Measurements from ENCODE around the gene LRRC47.
"Not testable (repeated sequence)": the region's sequence is repeated elsewhere in the genome, so short reads cannot be mapped to it uniquely, and the experiment has no call there.

LRRC47 gene

DNA sequence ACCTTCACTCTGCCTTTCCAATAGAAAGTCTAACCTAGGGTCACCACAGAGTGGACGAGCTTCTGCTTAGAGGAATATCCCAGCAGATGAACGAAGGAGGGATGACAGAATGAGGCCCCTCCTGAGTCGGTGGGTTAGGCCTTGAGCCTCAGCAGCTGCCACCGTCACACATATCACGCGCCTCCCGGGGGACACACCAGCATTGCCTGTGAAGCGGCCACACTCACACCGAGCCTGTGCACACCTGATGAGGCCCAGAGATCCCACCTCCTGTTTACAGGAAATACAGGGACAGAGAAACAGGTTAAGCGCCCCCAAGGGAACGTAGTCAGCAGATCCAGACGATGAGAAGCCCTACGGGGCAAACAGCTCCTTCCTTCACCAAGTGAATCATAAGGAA is 25.1 kb upstream of the LRRC47 start:
- no peak overlapping the region for H3K27ac Mint-ChIP-seq
- DNase-seq: no peak
- H3K9me3 Mint-ChIP-seq: no peaks in the 10 kb centered on the region
- no peak overlapping the region for H3K4me3 Mint-ChIP-seq
- H3K27me3 Mint-ChIP-seq: no peaks in the 10 kb centered on the region
- H3K36me3 Mint-ChIP-seq (ENCODE audit: low read depth): peaks cover 69% of the 10 kb centered on the region
- no peaks in the 10 kb centered on the region for H3K4me1 Mint-ChIP-seq (ENCODE audit: low read depth)

DNA sequence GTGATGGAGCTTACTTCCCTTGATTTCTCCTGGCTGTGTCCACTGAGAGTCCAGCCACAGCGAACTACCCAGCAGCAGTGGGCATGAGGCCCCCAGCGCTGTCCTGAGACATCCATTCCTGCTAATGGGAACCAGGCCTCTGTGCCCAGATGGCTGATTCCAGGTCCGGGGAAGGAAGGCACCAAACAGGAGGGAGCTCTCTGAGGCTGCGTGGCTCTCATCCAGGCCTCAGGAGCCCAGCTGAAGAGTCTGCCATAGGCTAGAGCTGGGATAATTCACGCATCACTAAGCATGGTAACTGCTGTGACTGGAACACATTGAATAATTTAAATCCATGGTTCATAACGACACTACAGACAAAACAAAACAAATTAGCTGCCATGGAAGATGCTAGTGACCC is 24.7 kb upstream of the LRRC47 start:
- Mint-ChIP-seq H3K36me3 (ENCODE audit: low read depth) (peaks cover 70% of the 10 kb centered on the region), H3K4me1 (ENCODE audit: low read depth) (no peaks in the 10 kb centered on the region), H3K4me3 (no peak overlapping the region), H3K9me3 (no peaks in the 10 kb centered on the region), H3K27me3 (no peaks in the 10 kb centered on the region), H3K27ac (no peak overlapping the region)
- no peak for DNase-seq

GRCh38 chr1:3820316-3820715 is 24.0 kb upstream of the LRRC47 start:
- Mint-ChIP-seq H3K4me3 (no peak overlapping the region), H3K4me1 (ENCODE audit: low read depth) (no peaks in the 10 kb centered on the region), H3K27me3 (no peaks in the 10 kb centered on the region), H3K36me3 (ENCODE audit: low read depth) (peaks cover 69% of the 10 kb centered on the region), H3K9me3 (no peaks in the 10 kb centered on the region), H3K27ac (no peak overlapping the region)
- DNase-seq: no peak

DNA sequence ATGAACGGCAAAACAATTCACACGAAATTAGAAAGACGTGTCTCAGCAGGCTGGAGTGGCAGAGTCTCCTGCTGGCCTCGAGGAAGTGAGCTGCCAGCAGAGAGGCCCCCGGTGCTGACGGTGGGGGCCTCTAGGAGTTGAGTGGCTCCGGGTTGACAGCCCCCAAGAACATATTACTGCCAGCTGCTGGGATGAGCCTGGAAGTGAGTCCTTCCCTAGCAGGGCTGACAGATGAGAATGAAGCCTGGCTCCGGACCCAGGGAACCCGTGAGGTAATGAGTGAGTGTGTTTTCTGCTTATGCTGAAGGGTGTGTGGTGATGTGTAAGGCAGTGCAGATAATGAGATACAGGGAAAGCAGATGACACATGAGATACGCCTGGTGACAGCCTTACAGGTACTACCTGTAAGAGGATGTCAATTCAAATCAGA is 23.5 kb upstream of the LRRC47 start:
- Mint-ChIP-seq H3K36me3 (ENCODE audit: low read depth) (peaks cover 75% of the 10 kb centered on the region), H3K4me1 (ENCODE audit: low read depth) (no peaks in the 10 kb centered on the region), H3K9me3 (no peaks in the 10 kb centered on the region), H3K27ac (no peak overlapping the region), H3K27me3 (no peaks in the 10 kb centered on the region), H3K4me3 (no peak overlapping the region)
- DNase-seq: no peak

DNA sequence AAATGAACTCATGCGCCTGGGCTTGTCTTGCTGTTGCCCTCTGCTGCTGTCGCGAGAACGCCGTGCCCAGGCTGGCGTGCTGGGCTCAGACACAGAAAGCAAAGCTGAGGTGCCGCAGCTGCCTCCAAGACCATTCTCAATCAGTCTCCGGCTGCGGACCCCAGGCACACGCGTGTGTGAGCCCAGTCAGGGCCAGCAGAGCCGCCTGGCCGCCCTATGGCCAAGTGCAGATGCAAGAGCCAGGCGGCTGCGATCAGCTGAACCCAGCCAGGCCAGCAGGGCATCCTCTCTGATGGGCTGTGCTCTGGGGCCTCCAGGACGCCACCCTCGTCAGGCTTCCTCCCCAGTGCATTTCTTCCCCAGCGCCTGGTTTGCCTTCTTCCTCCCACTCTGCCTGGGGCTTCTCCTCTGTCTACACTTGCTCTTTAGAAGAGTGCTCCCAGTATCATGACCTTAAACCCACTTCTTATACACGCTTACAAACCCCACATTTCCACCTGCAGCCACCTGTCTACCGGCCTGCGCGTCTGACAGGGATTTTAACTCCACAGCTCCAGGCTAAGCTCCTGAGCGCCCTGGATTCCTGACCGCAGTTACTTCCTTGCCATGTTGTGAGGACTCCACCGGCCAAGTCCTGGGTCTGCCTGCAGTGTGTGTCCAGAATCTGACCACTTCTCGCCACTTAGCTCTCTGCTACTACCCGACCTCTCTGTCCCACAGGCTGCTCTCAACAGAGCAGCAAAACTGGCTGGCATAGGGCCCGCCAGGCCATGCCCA is 21.7 kb upstream of the LRRC47 start:
- DNase-seq: no peak
- Mint-ChIP-seq H3K27me3 (no peaks in the 10 kb centered on the region), H3K4me3 (no peak overlapping the region), H3K9me3 (no peaks in the 10 kb centered on the region), H3K27ac (no peak overlapping the region), H3K4me1 (ENCODE audit: low read depth) (no peaks in the 10 kb centered on the region), H3K36me3 (ENCODE audit: low read depth) (peaks cover 71% of the 10 kb centered on the region)

- Mint-ChIP-seq H3K4me3 (no peak overlapping the region), H3K36me3 (ENCODE audit: low read depth) (peaks cover 63% of the 10 kb centered on the region), H3K4me1 (ENCODE audit: low read depth) (no peaks in the 10 kb centered on the region), H3K27me3 (no peaks in the 10 kb centered on the region), H3K9me3 (no peaks in the 10 kb centered on the region), H3K27ac (no peak overlapping the region)
- no peak for DNase-seq
Measured at GRCh38 chr1:3817138-3817740, 20.9 kb upstream of the LRRC47 start.

- no peaks in the 10 kb centered on the region for H3K27me3 Mint-ChIP-seq
- H3K4me3 Mint-ChIP-seq: no peak overlapping the region
- H3K4me1 Mint-ChIP-seq (ENCODE audit: low read depth): no peaks in the 10 kb centered on the region
- no peaks in the 10 kb centered on the region for H3K9me3 Mint-ChIP-seq
- no peak for DNase-seq
- no peak overlapping the region for H3K27ac Mint-ChIP-seq
- peaks cover 56% of the 10 kb centered on the region for H3K36me3 Mint-ChIP-seq (ENCODE audit: low read depth)
Measured at GRCh38 chr1:3816331-3817137, 20.2 kb upstream of the LRRC47 start.

- Mint-ChIP-seq H3K27me3 (no peaks in the 10 kb centered on the region), H3K9me3 (no peaks in the 10 kb centered on the region), H3K4me3 (no peak overlapping the region), H3K27ac (no peak overlapping the region), H3K36me3 (ENCODE audit: low read depth) (peaks cover 41% of the 10 kb centered on the region), H3K4me1 (ENCODE audit: low read depth) (no peaks in the 10 kb centered on the region)
- DNase-seq: no peak
Measured at GRCh38 chr1:3814771-3815561, 18.7 kb upstream of the LRRC47 start.

GRCh38 chr1:3814065-3814464 is 17.8 kb upstream of the LRRC47 start:
- peaks cover 36% of the 10 kb centered on the region for H3K36me3 Mint-ChIP-seq (ENCODE audit: low read depth)
- no peaks in the 10 kb centered on the region for H3K4me1 Mint-ChIP-seq (ENCODE audit: low read depth)
- no peak for DNase-seq
- H3K27ac Mint-ChIP-seq: peak overlapping the region; percentile 50
- no peaks in the 10 kb centered on the region for H3K9me3 Mint-ChIP-seq
- H3K4me3 Mint-ChIP-seq: no peak overlapping the region
- H3K27me3 Mint-ChIP-seq: no peaks in the 10 kb centered on the region

DNA sequence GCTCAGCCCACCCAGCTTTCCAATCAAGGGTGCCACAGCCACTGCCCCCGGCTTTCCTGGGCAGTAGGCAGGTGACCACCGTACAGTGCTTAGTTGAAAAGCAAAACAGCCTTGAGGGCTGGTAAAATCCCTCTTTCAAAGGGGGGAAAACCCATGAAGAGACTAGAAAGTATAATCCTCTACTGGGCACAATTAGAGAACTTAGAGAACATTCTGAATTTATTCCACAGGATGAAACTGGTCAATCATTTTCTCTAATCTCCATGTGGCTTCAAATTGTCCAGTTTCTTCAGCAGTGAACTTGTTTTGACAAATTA is 15.3 kb upstream of the LRRC47 start:
- H3K27me3 Mint-ChIP-seq: no peaks in the 10 kb centered on the region
- no peak overlapping the region for H3K27ac Mint-ChIP-seq
- no peaks in the 10 kb centered on the region for H3K4me1 Mint-ChIP-seq (ENCODE audit: low read depth)
- no peak overlapping the region for H3K4me3 Mint-ChIP-seq
- no peak for DNase-seq
- peaks cover 26% of the 10 kb centered on the region for H3K36me3 Mint-ChIP-seq (ENCODE audit: low read depth)
- H3K9me3 Mint-ChIP-seq: no peaks in the 10 kb centered on the region

DNA sequence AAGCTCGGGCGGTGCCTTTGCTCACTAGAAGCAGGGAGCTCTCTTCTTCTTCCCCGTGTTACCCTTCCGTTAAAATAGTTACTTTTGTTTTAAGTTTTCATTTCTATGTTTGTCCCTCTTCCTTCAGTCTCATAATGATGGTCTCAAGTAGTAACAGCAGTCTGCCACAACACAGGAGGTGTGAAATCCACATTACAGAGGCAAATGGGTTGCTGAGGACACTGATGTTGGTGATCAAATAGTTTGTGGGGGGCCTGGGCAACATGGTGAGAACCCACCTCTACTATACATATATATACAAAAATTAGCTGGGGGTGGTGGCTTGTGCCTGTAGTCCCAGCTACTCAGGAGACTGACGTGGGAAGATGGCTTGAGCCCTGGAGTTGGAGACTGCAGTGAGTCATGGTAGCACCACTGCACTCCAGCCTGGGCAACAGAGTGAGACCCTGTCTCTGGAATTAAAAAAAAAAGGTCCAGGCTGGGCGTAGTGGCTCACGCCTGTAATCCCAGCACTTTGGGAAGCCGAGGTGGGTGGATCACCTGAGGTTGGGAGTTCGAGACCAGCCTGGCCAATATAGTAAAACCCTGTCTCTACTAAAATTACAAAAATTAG is 14.0 kb upstream of the LRRC47 start:
- DNase-seq, H3K27ac Mint-ChIP-seq: not testable (repeated sequence)
- H3K36me3 Mint-ChIP-seq (ENCODE audit: low read depth): peaks cover 15% of the 10 kb centered on the region

DNA sequence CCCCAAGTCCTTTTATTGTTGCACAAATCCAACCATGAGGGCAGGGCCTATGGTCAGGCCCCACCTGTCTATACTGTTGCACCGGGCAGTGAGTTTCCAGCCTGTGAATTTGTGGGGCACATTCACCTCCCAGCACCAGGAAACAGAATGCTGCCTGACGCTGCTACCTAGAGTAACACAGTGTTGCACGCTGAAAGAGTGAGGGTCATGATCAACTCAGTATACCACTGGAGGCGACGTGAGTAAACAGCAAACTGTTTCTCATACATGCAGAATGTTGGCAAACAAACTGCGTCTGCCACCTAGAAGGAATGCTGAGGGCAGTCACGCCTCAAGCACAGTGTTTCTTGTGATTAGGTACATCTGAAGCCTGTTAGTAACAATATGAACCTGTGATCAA is 13.4 kb upstream of the LRRC47 start:
- H3K27me3 Mint-ChIP-seq: peaks cover 5% of the 10 kb centered on the region
- no peak overlapping the region for H3K27ac Mint-ChIP-seq
- peaks cover 9% of the 10 kb centered on the region for H3K36me3 Mint-ChIP-seq (ENCODE audit: low read depth)
- no peak overlapping the region for H3K4me3 Mint-ChIP-seq
- no peak for DNase-seq
- no peaks in the 10 kb centered on the region for H3K9me3 Mint-ChIP-seq
- H3K4me1 Mint-ChIP-seq (ENCODE audit: low read depth): no peaks in the 10 kb centered on the region

More for the DNA sequence above, 14.0 kb upstream of the LRRC47 start:
- H3K27me3 Mint-ChIP-seq; H3K4me3 Mint-ChIP-seq; H3K9me3 Mint-ChIP-seq; H3K4me1 Mint-ChIP-seq (ENCODE audit: low read depth): not testable (repeated sequence)

DNA sequence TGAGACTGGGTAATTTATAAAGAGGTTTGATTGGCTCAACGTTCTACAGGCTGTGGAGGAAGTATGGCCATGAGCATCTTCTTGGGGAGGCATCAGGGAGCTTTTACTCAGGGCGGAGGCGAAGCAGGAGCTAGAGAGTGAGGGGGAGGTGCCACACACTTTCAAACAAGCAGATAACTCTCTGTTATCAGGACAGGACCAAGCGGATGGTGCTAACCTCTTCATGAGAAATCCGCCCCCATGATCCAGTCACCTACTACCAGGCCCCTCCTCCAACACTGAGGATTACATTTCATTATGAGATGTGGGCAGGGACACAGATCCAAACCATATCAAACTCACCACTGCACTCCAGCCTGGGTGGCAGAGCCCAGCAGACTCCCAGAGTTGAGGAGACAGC is 11.5 kb upstream of the LRRC47 start:
- Mint-ChIP-seq H3K36me3 (ENCODE audit: low read depth) (no peaks in the 10 kb centered on the region), H3K27ac (no peak overlapping the region), H3K4me3 (no peak overlapping the region)

DNA sequence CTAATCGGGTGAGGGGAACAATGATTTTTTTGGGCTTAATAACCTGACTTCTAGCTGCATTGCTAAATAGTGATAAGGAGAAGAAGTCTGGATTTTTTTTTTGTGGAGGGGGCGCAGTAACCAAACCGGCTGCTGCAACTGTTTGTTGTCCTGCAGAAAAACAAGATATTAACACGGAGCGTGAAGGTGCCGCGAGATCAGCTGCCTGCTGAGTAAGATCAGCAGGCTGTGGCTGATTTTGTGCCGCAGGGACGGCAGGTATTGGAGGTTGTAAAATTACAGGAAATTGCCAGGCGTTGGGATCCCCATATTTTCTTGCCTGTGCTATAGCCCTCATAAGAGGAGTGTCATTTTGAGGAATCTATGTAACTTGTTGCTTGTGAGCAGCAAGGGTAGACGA is 8.7 kb upstream of the LRRC47 start:
- no peak for DNase-seq
- no peak overlapping the region for H3K4me3 Mint-ChIP-seq
- H3K27ac Mint-ChIP-seq: no peak overlapping the region
- no peaks in the 10 kb centered on the region for H3K9me3 Mint-ChIP-seq
- H3K4me1 Mint-ChIP-seq (ENCODE audit: low read depth): peaks cover 11% of the 10 kb centered on the region
- no peaks in the 10 kb centered on the region for H3K36me3 Mint-ChIP-seq (ENCODE audit: low read depth)
- H3K27me3 Mint-ChIP-seq: peaks cover 38% of the 10 kb centered on the region

More for the DNA sequence above, 11.5 kb upstream of the LRRC47 start:
- H3K9me3 Mint-ChIP-seq: no peaks in the 10 kb centered on the region
- H3K4me1 Mint-ChIP-seq (ENCODE audit: low read depth): no peaks in the 10 kb centered on the region
- peaks cover 20% of the 10 kb centered on the region for H3K27me3 Mint-ChIP-seq
- no peak for DNase-seq

Data from activated T-cell treated with anti-CD3 and anti-CD28 coated beads, Interleukin-2, amount 50 U/mL, for 24 hours (primary cell).